MV-4-11 (cell line): ENCODE results near the gene DNAJC11.
"Not testable (repeated sequence)": the region's sequence is repeated elsewhere in the genome, so short reads cannot be mapped to it uniquely, and the experiment has no call there.

Experiments used
- DNase-seq: peaks from one replicate; lab custom pipeline; 2025; lab: John Stamatoyannopoulos, UW

Gene DNAJC11

GRCh38 chr1:6695868-6696267 lies 5.7 kb downstream of the DNAJC11 start:
- no peak for DNase-seq

GRCh38 chr1:6694121-6694713 lies 7.4 kb downstream of the DNAJC11 start:
- no peak for DNase-seq

GRCh38 chr1:6692956-6693355 lies 8.7 kb downstream of the DNAJC11 start:
- DNase-seq: no peak

GRCh38 chr1:6691507-6691906 lies 10.1 kb downstream of the DNAJC11 start:
- DNase-seq: no peak

GRCh38 chr1:6690186-6690585 lies 11.4 kb downstream of the DNAJC11 start:
- no peak for DNase-seq

- DNase-seq: peak; percentile 62
Observed at GRCh38 chr1:6688757-6689156, 12.9 kb downstream of the DNAJC11 start.

- DNase-seq: no peak
Observed at GRCh38 chr1:6688001-6688400, 13.6 kb downstream of the DNAJC11 start.

- DNase-seq: no peak
Observed at GRCh38 chr1:6686294-6686693, 15.3 kb downstream of the DNAJC11 start.

GRCh38 chr1:6685381-6685780 lies 16.2 kb downstream of the DNAJC11 start:
- no peak for DNase-seq

- DNase-seq: no peak
Observed at GRCh38 chr1:6683434-6683833, 18.2 kb downstream of the DNAJC11 start.

GRCh38 chr1:6675941-6676340 lies 25.7 kb downstream of the DNAJC11 start:
- DNase-seq: no peak

GRCh38 chr1:6674771-6675170 lies 26.8 kb downstream of the DNAJC11 start:
- DNase-seq: no peak

GRCh38 chr1:6673816-6674398 lies 27.7 kb downstream of the DNAJC11 start:
- DNase-seq: no peak

GRCh38 chr1:6672558-6672957 lies 29.1 kb downstream of the DNAJC11 start:
- no peak for DNase-seq

GRCh38 chr1:6668503-6668902 lies 33.1 kb downstream of the DNAJC11 start:
- DNase-seq: no peak

- no peak for DNase-seq
Observed at GRCh38 chr1:6667139-6667538, 34.5 kb downstream of the DNAJC11 start.

- no peak for DNase-seq
Observed at GRCh38 chr1:6666696-6667095, 34.9 kb downstream of the DNAJC11 start.

GRCh38 chr1:6662468-6662867 lies 39.1 kb downstream of the DNAJC11 start:
- not testable (repeated sequence) for DNase-seq

- DNase-seq: no peak
Observed at GRCh38 chr1:6660415-6661049, 41.1 kb downstream of the DNAJC11 start.

- no peak for DNase-seq
Observed at GRCh38 chr1:6658359-6659060, 43.1 kb downstream of the DNAJC11 start.

GRCh38 chr1:6657138-6657537 lies 44.5 kb downstream of the DNAJC11 start:
- no peak for DNase-seq

GRCh38 chr1:6653436-6654290 lies 48.0 kb downstream of the DNAJC11 start:
- no peak for DNase-seq
